NCI-H345 (cell line): ENCODE results near the gene RCOR2.
A peak's percentile ranks its signal among the peaks of the same experiment; 100 is the strongest.

ENCODE experiments used
- DNase-seq: peaks from one replicate; lab custom pipeline; 2025; lab: John Stamatoyannopoulos, UW

Gene RCOR2

GRCh38 chr11:63923319-63923718 is 6.4 kb upstream of the RCOR2 start:
- no peak for DNase-seq

- DNase-seq = no peak
These were observed 5.8 kb upstream of the RCOR2 start for GRCh38 chr11:63922673-63923192.

GRCh38 chr11:63920939-63921417 is 4.0 kb upstream of the RCOR2 start:
- no peak for DNase-seq

GRCh38 chr11:63920126-63920938 is 3.4 kb upstream of the RCOR2 start:
- DNase-seq = no peak

- no peak for DNase-seq
These were observed 2.5 kb upstream of the RCOR2 start for GRCh38 chr11:63919267-63920125.

GRCh38 chr11:63918507-63919191 is 1.7 kb upstream of the RCOR2 start:
- no peak for DNase-seq

- peak; percentile 86 for DNase-seq
These were observed 935 bp upstream of the RCOR2 start for GRCh38 chr11:63917692-63918506.

- peak; percentile 39 for DNase-seq
These were observed 765 bp downstream of the RCOR2 start for GRCh38 chr11:63915961-63916836.

- DNase-seq = no peak
These were observed 1.9 kb downstream of the RCOR2 start for GRCh38 chr11:63914896-63915691.

GRCh38 chr11:63913866-63914830 is 2.8 kb downstream of the RCOR2 start:
- no peak for DNase-seq

GRCh38 chr11:63912678-63913077 is 4.3 kb downstream of the RCOR2 start:
- no peak for DNase-seq

GRCh38 chr11:63911876-63912275 is 5.1 kb downstream of the RCOR2 start:
- DNase-seq = no peak

- DNase-seq = no peak
These were observed 5.5 kb downstream of the RCOR2 start for GRCh38 chr11:63911440-63911839.

GRCh38 chr11:63910675-63911074 is 6.3 kb downstream of the RCOR2 start:
- no peak for DNase-seq

- DNase-seq = no peak
These were observed 7.1 kb downstream of the RCOR2 start for GRCh38 chr11:63909591-63910506.

- no peak for DNase-seq
These were observed 8.1 kb downstream of the RCOR2 start for GRCh38 chr11:63908631-63909401.
